Mucosa of descending colon (tissue), 3 donors: ENCODE measurements around the gene CST9. TPM values are rescaled to one million over a fixed set of nuclear protein-coding genes. Genes with fewer than 3 reads are reported as not detected.

Experiments used
- ATAC-seq: fragments of 200-7000 bp; cut with Tn5 transposase; one replicate; pipeline ENCODE4 v1.9.1; 2020; ENCODE audit warnings: mild to moderate bottlenecking, moderate library complexity
- DNase-seq, 3 donors: peaks; one replicate each; pipeline ENCODE4 v3.0.0-alpha.2; 2020
- H3K36me3 ChIP-seq: fragments of 200-600 bp; one replicate; pipeline ENCODE4 v1.8.0; 2021; ENCODE audit warnings: low read depth, mild to moderate bottlenecking
- H3K4me1 ChIP-seq: fragments of 200-600 bp; one replicate; pipeline ENCODE4 v1.8.0; 2021; ENCODE audit warnings: low read depth, mild to moderate bottlenecking
- H3K4me3 ChIP-seq: fragments of 200-600 bp; one replicate; pipeline ENCODE4 v1.8.0; 2021; ENCODE audit warnings: mild to moderate bottlenecking
- H3K9me3 ChIP-seq: fragments of 200-600 bp; one replicate; pipeline ENCODE4 v1.8.0; 2021; ENCODE audit warnings: mild to moderate bottlenecking
- CTCF ChIP-seq: fragments of 200-600 bp; IDR thresholded peaks from one replicate; pipeline ENCODE4 v1.8.0; 2022; ENCODE audit warnings: antibody characterized with exemption, mild to moderate bottlenecking
- intact Hi-C, 2 donors: fragments of 100-400 bp; cut with DNase I in 1 of 2; cut with micrococcal nuclease in 1 of 2; formaldehyde crosslinking; loops; one replicate each; pipeline versions ENCODE4 v1.11.0 to v1.11.1; 2022; cut with DNase I, micrococcal nuclease
- total RNA-seq, 3 donors: library from RNA; stranded (reverse); fragmentation: NEBNext Ultra II Directional in 2 of 3; extraction: Animal tissue kit (Norgen Biotek cat#: 25700) in 2 of 3; gene quantifications; one replicate each; pipeline versions ENCODE4 v1.2.1 to v1.2.4, GENCODE V29; 2021 to 2023
- donor health status: DM: no; HTN: no; CAD: no; lungs with moderate emphysema.
- donor health status: DM: no; HTN: no; CAD: no.
- donor health status: DM: no; HTN: yes; CAD: no.

The CST9 gene
- total RNA-seq, 3 donors from 2014 or later = not detected

- ATAC-seq (no peak), DNase-seq (no peak)
- intact Hi-C loops = no loop called here
- H3K9me3 ChIP-seq = no peaks in the 10 kb centered on the region
- no peak overlapping the region for H3K4me3 ChIP-seq
- TF ChIP-seq CTCF = no peak
- H3K4me1 ChIP-seq = no peaks in the 10 kb centered on the region
- H3K36me3 ChIP-seq = no peaks in the 10 kb centered on the region
These were observed 18.1 kb downstream of the CST9 start for GRCh38 chr20:23587631-23588030.

GRCh38 chr20:23586735-23587525 is 18.8 kb downstream of the CST9 start:
- intact Hi-C loops = no loop called here
- H3K4me3 ChIP-seq = no peak overlapping the region
- no peaks in the 10 kb centered on the region for H3K36me3 ChIP-seq
- no peak for TF ChIP-seq CTCF
- DNase-seq (no peak), ATAC-seq (no peak)
- H3K4me1 ChIP-seq = no peaks in the 10 kb centered on the region
- no peaks in the 10 kb centered on the region for H3K9me3 ChIP-seq

GRCh38 chr20:23585808-23586734 is 19.6 kb downstream of the CST9 start:
- Histone ChIP-seq H3K9me3 (no peaks in the 10 kb centered on the region), H3K36me3 (no peaks in the 10 kb centered on the region), H3K4me3 (no peak overlapping the region), H3K4me1 (no peaks in the 10 kb centered on the region)
- DNase-seq (no peak), ATAC-seq (no peak)
- intact Hi-C loops = no loop called here
- no peak for TF ChIP-seq CTCF

GRCh38 chr20:23585449-23585807 is 20.3 kb downstream of the CST9 start:
- TF ChIP-seq CTCF = no peak
- intact Hi-C loops = no loop called here
- Histone ChIP-seq H3K4me3 (no peak overlapping the region), H3K4me1 (no peaks in the 10 kb centered on the region), H3K9me3 (no peaks in the 10 kb centered on the region), H3K36me3 (no peaks in the 10 kb centered on the region)
- ATAC-seq (no peak), DNase-seq (no peak)

DNA sequence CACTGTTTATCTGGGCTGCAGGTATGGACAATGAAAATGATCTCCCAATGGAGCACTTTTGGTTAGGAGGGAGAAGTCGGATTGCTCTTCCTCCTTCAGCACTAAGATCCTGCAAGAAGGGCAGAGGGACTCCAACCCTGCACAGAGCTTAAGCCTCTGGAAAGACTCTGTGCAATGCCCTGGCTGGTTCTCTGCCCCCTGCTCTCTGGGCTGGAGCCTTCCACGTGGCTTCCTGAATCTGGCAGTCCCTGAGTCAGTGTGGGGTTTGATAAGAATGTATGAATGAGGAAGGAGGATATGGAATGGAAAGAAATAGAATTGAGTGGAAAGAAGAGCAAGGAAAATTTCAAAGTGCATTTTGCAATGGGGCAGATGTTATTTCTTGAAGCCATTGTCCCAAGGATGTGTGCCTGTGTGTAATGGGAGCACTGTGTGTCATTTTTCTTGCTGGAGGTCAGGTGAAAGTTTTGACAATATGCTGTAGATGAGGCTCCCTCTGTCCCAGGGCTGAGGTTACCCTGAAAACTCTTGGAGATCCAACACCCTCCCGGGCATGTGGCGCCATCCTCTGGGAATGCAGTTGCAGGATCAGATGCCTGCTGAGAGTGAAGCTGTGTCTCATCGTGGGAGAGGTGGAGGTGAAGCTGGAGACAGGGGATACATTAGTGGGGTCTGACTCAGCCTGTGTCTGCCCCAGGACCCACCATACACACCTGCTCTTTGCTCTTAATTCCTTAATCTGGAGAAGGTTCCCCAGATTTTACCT is 21.1 kb downstream of the CST9 start:
- no peaks in the 10 kb centered on the region for H3K36me3 ChIP-seq
- ATAC-seq (no peak), DNase-seq (no peak)
- H3K4me3 ChIP-seq = no peak overlapping the region
- intact Hi-C loops = no loop called here
- no peaks in the 10 kb centered on the region for H3K4me1 ChIP-seq
- no peak for TF ChIP-seq CTCF
- no peaks in the 10 kb centered on the region for H3K9me3 ChIP-seq
